ENCODE data around the gene HCN2.
A peak's percentile ranks its signal among the peaks of the same experiment; 100 is the strongest.
"Not testable (repeated sequence)": the region's sequence is repeated elsewhere in the genome, so short reads cannot be mapped to it uniquely, and the experiment has no call there.

The HCN2 gene

DNA sequence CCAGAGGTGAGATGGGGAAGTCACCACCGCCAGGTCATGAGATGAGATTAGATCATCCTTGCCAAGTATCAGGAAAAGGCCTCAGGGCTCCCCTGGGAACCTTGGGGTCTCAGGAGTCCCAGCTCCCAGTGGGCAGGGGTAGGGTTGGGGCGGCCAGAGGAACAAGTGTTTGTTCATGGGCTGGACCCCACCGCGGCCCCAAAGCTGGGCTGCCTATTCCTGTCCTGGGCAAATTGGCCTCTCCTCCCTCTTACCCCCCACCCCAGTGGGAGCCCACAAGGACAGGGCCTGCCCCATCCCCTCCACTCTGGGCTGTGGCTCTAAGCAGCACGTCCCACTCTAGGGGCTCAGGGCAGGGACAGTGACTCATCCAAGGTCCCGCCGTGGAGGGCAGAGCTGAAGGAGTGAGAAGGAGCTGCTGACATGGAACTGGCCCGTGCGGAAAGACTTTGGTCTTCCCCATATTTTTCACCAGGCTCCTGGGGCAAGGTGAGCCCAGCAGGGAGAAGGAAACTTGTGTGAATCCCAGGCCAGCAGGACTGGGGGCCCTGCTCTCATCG is 4.0 kb upstream of the HCN2 start:
- DNase-seq: no peak

DNA sequence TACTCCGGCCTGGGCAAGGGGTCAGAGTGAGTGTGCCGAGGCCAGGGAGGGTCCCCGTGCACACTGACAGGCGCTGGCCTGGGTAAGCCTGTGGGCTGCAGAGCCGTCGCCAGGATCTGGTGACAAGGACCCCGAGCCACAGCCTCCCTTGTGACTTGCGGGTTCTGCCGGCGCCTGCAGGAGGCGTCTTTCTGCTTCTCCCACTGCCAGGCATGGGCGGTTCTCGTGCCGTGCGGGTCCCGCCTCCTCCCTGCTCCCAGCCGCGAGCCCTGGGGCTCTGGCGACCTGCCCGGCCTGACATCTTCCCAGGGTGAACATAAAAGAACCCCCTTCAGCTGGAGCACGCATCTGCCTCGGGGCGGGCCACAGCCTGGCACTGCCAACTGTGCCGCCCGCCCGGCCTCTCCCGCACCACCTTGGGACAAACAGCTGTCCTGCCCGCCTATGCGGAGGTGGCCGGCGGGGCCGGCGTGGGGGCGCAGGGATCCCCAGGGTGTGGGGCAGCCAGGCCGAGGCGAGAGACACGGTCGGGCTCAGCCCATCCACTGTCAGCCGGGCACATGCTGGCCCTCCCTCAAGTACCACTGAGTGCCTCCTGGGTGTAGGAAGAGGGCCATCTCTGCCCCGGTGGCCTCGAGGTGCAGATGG is 1.5 kb upstream of the HCN2 start:
- DNase-seq: peak; percentile 59 to 84 (median 77)

DNA sequence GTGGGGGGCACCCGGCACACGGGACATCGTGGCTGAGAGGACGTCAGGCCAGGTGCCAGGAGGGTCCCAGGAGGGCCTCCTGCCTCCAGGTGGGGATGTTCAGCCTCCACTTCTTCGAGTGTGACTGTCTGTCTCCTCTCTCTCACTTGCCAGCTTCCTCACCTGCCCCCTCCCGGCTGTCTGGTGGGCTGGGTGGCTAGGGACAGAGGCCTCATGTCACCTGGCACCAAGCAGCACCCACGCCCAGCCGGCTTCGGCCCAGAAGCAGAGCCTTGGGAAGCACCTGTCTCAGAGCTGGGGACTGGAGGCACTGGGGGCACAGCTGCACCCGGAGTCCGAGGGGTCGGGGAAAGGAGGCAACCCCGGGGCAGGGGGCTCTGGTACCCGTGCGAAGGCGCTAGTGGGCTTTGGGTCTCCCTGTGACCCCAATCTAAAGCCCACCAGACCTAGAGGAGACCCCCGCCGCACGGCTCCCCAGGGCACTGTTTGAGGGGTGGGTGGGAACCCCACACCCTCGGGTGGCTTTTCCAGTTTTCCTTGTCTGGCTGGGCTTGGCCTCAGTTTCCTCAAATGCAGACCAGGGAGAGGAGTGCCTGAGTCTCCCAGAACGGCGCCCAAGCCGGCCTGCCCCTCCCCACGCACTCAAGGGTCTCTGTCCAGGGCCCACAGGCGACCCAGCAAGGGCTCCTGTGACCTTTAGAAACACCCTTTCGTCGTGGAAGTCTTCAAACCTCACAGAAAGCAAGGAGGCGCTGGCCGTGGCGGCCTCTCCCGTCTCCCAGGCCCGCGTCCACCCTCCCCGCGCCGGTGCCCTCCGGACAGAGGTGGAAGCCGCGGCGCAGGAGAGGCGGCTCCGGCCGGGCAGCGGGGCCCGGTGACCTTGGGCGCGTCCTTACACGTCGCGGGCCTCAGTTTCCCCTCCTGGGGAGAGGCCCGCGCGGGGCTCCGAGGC is 664 bp upstream of the HCN2 start:
- peak in 1 of 3 donors; percentile 48 for DNase-seq

DNA sequence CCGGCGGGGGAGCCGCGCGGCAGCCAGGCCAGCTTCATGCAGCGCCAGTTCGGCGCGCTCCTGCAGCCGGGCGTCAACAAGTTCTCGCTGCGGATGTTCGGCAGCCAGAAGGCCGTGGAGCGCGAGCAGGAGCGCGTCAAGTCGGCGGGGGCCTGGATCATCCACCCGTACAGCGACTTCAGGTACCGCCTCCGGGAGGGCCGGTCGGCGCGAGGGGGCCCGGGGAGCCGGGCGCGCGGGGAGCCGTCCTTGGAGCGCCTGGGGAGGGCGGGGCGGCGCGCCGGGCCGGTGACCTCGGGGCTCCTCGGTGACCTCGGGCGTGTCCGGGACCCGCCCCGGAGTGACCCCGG is 690 bp downstream of the HCN2 start:
- peak in 1 of 3 donors; percentile 53 for DNase-seq

DNA sequence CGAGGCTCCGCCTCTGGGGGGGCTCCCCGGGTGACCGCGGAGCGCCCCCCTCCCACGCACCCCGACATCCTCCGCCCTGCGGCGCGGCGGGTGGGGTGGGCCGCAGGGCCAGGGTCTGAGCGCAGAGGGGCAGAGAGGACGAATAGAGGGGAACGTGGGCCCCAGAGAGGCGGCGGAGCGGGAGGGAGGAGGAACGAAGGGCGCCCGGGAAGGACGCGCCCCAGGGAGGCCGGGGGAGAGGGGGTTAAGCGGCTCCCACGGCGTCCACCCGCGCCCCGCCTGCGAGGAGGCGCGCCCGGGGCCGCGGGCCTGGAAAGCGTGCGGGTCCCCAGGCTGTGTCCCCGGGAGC is 1.0 kb downstream of the HCN2 start:
- DNase-seq: no peak

DNA sequence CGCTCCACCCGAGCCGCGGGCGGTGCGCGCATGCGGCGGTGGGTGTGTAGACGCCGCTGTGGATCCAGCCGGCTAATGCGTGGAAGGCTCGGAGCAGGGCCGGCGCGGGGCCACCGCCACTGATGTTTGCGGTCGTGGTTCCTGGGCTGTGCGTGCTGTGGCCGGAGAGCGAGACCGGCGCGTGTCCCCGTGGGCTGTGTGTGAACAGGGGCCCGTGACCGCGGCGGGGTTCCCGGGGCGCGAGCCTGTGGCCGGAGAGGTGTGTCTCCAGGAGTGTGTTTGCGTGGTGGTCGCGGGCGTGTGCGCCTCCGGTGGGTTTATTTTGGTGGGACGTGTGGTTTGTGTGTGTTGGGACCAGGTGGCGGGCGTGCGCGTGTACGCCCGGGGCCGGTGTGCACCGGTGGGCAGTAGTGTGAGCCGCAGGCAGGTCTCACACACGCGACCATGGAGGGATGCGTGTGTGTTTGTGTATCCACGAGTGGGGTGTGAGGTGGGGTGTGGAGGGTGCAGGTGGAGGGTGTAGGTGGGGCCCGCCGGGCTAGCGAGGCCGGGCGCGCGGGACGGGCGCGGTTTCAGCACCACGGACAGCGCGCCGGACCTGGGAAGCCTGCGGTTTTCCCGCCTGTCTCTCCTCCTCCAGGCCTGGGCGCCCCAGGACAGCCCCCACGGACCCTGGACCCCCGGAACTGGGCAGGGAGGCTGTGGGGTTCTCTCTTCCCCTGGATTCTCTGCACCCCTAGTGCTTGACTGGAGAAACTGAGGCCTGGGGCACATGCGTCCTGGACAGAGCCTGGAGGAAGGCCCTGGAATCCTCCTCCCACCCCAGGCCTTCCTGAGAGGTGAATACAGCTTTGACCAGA is 1.6 kb downstream of the HCN2 start:
- peak in 2 of 3 donors; percentile 42 to 73 for DNase-seq

DNA sequence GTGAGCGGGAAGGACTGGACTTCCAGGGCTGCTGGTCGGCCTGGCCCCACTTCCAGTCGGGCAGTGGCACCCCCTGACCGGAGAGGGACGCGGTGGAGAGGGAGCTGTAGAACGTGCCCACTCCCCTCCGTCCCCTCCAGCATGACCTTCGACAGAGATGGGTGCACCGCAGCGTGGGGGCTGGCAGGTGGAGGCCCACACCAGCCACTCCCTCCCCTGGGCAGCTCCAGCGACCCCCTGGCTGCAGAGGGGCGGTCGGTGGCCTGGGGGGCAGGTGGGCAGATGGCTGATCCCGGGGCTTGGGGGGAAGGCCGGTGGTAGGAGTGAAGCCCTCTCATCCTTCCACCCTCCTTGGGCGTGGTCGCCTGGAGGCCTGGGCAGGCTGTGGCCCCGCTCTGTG is 2.4 kb downstream of the HCN2 start:
- DNase-seq: no peak

DNA sequence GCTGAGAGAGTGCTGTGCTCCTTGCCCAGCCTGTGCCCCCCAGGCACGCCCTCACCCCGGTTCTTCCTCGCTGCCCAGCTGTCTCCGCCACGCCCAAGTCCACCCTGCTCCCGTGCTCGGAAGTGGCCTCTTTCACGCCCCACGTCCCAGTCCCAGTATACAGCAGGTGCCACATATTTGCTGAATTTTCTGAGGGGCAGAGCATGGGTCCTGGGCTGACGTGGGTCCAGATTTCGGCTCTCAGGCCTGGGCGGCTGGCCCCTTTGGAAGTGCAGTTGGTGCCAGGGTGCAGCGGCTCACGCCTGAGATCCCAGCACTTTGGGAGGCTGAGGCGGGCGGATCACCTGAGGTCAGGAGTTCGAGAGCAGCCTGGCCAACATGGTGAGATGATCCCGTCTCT is 3.4 kb downstream of the HCN2 start:
- no peak for DNase-seq

DNA sequence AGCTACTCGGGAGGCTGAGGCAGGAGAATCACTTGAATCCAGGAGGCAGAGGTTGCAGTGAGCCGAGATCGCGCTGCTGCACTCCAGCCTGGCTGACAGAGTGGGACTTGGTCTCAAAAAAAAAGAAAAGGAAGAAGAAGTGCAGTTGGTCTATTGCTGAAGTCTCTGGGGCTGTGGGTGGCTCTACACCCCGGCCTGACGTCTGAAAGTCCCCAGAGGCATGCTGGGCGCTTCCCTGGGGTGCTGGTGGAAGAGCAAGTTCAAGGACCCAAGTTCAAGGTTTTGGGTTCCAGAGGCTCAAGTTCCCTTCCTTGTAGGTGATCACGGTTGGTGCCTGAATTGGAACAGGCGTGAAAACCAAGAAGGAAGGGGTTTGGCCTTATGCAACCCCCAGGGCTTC is 3.8 kb downstream of the HCN2 start:
- DNase-seq: peak in 1 of 3 donors; percentile 49

DNA sequence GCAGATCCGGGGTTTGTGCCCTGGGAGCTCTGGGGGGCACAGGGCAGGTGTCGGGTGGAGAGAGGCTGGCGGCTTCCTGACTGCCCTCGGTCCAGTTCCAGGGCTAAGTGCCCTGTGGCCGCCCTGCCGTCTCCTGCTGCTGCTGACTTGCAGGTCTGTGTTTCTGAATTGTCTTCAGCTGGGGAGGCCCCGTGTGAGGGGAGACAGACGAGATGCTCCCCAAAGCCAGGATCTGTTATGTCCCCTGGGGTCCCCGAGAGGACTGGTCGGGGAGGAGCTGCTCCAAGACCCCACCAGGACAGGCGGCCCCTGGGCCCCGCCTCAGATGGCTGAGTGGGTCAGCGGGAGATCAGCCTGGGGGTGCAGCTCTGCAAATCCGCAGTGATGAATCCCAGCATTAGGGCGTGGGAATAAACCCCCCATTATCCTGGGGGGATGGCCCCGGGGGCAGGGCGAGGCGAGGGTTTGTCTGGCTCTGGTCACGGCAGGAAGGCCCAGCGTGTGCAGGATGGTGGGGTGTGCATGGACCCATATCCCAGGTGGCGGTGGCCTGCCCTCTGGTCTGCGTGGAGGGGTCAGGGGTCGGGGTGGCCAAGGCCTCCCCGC is 4.7 kb downstream of the HCN2 start:
- DNase-seq: no peak

DNA sequence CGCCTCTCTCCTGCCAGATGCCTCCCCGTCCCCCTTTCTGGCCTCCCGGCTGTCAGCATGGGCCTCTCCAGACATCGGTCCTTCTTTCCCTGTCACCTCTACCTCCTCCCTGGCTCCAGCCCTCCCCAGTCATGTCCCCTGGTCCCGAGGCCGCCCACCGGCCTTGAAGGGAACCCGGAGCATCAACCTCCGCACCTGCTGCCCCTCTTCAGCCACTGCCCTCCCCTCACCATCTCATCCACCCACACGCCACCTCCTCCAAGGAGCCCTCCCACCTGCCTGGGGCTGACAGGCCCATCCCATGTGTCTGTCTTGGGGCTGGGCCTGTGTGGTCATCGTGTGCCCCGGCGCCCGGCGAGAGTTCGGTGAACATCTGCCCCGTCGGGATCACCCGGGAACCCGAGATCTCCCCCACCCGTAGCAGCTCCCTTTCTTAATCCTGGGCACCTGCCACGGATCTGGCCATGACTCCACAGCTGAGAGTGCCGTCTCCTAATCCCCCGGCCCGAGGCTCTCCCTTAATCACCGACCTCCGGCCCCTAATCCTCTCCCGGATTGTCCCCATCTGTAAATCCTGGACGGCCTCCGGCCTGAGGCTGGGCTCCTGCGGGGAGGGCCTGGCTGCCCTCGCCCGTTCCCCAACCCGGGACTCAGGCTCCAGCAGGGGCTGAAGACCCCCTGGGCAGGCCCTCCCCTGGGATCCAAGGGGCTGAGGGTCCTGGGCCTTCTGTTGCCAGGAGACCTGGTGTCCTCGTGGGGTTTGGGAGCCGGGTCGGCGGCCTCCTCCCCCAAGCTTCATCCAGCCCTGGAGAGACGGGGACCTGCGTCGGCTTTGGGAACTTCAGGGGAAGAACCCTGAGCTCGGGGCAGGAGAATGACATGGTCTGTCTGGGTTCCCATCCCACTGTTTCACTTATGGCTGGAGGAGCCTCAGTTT is 5.9 kb downstream of the HCN2 start:
- DNase-seq: no peak

DNA sequence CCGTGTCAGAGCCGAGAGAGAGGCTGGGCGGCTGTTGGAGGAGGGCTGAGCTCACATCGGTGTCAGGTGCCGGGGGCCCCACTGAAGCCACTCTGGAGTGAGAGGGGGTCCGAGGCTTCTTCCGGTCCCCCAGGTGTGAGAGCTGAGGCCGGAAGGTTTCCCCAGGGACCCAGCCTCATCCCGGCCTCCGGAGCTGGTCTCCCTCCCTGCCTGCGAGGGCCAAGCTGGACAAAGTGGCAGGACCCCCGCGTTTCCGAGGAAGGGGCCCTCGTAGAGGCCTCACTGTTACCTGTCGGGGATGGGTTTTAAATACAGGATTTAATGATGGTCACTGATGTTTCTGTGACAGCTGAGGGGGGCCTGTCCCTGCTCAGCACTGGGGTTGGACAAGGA is 6.6 kb downstream of the HCN2 start:
- no peak for DNase-seq

DNA sequence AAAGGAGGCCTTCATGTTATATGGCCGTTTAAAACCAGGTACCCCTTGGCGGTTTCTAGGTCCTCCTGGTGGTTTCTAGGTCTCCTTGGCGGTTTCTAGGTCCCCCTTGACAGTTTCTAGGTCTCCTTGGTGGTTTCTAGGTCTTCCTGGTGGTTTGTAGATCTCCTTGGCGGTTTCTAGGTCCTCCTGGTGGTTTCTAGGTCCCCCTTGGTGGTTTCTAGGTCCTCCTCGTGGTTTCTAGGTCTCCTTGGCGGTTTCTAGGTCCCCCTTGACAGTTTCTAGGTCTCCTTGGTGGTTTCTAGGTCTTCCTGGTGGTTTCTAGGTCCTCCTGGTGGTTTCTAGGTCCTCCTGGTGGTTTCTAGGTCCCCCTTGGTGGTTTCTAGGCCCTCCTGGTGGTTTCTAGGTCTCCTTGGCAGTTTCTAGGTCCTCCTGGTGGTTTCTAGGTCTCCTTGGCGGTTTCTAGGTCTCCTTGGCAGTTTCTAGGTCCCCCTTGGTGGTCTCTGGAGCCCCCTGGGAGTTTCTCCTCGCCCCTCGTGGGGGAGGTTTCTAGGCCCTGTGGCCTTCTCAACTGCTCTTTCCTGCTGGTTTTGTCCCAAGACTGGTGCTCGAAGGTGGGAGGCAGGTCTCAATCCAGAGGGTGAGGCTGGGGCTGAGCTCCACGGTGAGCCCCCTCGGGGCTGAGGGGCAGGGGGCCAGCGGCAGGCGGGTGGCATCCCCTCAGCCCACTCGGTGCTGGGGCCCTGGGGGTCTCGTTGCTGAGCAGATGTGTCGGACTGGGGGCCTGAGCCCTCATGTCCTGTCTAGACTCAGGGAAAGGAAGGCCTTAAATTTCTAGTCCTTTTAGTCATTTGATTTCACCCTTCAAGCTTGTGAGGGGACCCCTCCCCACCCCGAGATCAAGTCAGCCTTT is 8.0 kb downstream of the HCN2 start:
- no peak for DNase-seq

DNA sequence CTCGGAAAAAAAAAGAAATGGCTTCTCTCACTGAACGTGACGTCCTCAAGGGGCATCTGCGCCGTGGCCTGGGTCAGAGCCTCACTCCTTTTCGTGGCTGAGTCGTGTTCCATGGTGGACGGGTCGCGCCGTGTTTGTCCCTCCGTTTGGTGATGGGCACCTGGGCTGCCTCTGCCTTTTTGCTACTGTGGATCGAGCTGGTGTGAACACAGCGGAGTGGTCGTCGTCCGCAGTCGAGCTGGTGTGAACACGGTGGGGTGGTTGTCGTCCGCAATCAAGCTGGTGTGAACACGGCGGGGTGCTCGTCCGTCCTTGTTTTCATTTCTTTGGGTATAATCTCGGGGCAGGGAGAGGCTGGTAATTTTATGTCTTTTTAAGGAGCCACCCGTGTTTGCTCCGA is 11.6 kb downstream of the HCN2 start:
- no peak for DNase-seq

DNA sequence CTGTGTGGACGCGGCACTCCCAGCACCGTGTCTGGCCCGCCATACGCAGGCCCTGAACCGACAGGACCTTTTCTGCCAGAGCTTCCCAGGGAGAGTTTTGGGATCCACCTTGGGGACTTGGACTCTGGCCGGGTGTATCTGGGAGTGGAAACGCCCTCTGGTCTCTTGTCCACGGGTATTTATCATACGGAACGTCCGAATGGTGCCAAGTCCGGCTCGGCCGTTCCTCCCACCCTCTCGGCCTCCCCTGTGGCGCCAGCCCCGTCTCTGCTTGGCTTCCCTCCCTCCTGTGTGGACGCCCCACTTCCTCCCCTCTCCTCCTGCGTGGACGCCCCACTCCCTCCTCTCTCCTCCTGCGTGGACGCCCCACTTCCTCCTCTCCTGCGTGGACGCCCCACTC is 12.1 kb downstream of the HCN2 start:
- no peak for DNase-seq

DNA sequence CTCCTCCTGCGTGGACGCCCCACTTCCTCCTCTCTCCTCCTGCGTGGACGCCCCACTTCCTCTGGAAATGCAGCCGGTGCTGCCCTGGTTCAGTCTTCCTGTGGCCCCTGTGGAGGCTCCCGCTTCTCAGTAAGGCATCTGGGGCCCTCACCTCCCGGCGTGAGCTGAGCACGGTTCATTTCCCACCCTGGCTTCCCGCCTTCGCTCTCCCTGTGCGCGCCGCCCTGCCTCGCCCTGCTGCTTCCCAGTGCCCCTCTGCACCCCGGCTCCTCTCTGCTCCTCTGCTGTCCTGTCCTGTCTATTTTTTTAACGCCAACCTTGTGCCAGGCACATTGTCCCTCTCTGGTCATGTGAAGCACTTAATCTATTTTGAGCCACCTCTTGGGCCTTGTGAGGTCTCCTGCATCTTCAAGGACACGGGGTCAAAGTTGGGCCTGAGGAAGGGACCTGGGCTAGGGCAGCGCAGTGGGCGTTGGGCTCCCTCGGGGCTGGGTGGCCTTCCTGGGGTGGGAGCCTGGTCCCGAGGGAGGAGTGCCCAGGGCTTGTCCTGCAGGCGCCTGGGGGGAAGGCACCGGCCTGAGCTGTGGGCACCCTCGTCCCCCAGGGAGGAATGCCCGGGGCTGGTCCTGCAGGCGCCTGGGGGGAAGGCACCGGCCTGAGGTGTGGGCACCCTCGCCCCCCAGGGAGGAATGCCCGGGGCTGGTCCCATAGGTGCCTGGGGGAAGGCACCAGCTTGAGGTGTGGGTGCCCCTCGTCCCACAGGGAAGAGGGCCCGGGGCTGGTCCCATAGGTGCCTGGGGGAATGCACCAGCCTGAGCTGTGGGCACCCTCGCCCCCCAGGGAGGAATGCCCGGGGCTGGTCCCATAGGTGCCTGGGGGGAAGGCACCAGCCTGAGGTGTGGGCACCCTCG is 13.0 kb downstream of the HCN2 start:
- DNase-seq: no peak

DNA sequence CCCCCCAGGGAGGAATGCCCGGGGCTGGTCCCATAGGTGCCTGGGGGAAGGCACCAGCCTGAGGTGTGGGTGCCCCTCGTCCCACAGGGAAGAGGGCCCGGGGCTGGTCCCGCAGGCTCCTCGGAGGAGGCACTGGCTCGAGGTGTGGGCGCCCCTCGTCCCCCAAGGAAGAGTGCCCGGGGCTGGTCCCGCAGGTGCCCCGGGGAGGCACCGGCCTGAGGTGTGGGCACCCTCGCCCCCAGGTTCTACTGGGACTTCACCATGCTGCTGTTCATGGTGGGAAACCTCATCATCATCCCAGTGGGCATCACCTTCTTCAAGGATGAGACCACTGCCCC is 13.6 kb downstream of the HCN2 start:
- DNase-seq: not testable (repeated sequence)

DNA sequence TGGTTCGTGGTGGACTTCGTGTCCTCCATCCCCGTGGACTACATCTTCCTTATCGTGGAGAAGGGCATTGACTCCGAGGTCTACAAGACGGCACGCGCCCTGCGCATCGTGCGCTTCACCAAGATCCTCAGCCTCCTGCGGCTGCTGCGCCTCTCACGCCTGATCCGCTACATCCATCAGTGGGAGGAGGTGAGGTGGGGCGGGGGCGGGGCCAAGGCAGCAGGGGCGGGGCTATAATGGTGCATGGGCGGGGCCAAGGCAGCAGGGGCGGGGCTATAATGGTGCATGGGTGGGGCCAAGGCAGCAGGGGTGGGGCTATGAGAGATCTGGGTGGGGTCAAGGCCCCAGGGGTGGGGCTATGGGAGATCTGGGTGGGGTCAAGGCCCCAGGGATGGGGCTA is 14.1 kb downstream of the HCN2 start:
- not testable (repeated sequence) for DNase-seq

DNA sequence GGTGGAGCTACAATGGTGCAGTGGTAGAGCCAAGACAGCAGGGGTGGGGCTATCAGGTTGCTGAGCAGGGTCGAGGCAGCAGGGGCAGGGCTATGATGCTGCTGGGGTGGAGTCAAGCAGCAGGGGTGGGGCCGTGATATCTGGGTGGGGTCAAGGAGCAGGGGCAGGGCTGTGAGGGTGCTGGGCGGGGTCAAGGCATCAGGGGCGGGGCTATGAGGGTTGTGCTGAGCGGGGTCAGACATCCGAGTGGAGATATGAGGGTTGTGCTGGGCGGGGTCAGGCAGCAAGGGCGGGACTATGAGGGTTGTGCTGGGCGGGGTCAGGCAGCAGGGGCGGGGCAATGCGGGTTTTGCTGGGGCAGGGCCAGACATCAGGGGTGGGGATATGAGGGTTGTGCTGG is 14.7 kb downstream of the HCN2 start:
- DNase-seq: peak; percentile 19 to 51 (median 35)
